Cerebellar cortex (tissue), 1 donor: ENCODE results near the gene HOXB2.

Source experiments
- DNase-seq: peaks from one replicate; pipeline ENCODE4 v3.0.0-alpha.2; 2015; ENCODE audit warnings: low spot score

Gene HOXB2

GRCh38 chr17:48565925-48566710, 21.2 kb upstream of the HOXB2 start:
- DNase-seq, result no peak

GRCh38 chr17:48565022-48565554, 20.2 kb upstream of the HOXB2 start:
- no peak for DNase-seq

GRCh38 chr17:48564188-48565021, 19.5 kb upstream of the HOXB2 start:
- DNase-seq, result no peak

GRCh38 chr17:48563867-48564187, 18.9 kb upstream of the HOXB2 start:
- DNase-seq, result no peak

- DNase-seq, result no peak
Measured at GRCh38 chr17:48563385-48563838, 18.5 kb upstream of the HOXB2 start.

GRCh38 chr17:48562934-48563333, 18.0 kb upstream of the HOXB2 start:
- no peak for DNase-seq

GRCh38 chr17:48561884-48562810, 17.2 kb upstream of the HOXB2 start:
- DNase-seq, result no peak

GRCh38 chr17:48559840-48560817, 15.2 kb upstream of the HOXB2 start:
- DNase-seq, result no peak

GRCh38 chr17:48559122-48559839, 14.4 kb upstream of the HOXB2 start:
- no peak for DNase-seq

- no peak for DNase-seq
Measured at GRCh38 chr17:48558831-48559121, 13.9 kb upstream of the HOXB2 start.

GRCh38 chr17:48558057-48558830, 13.3 kb upstream of the HOXB2 start:
- no peak for DNase-seq

- DNase-seq, result no peak
Measured at GRCh38 chr17:48556576-48557401, 11.9 kb upstream of the HOXB2 start.

GRCh38 chr17:48556229-48556575, 11.3 kb upstream of the HOXB2 start:
- no peak for DNase-seq

- DNase-seq, result no peak
Measured at GRCh38 chr17:48555258-48556228, 10.6 kb upstream of the HOXB2 start.

- no peak for DNase-seq
Measured at GRCh38 chr17:48554412-48555257, 9.7 kb upstream of the HOXB2 start.

GRCh38 chr17:48553826-48554225, 8.9 kb upstream of the HOXB2 start:
- no peak for DNase-seq

GRCh38 chr17:48553190-48553547, 8.3 kb upstream of the HOXB2 start:
- DNase-seq, result no peak
